Measurements from ENCODE around the gene GUSB.
A peak's percentile ranks its signal among the peaks of the same experiment; 100 is the strongest.
"Not testable (repeated sequence)": the region's sequence is repeated elsewhere in the genome, so short reads cannot be mapped to it uniquely, and the experiment has no call there.

The GUSB gene

GRCh38 chr7:65981965-65982792 is at the start of gene GUSB:
Gene GUSB, minus strand, starts transcription at chr7:65982213. Its CDS starts 30 bp downstream, at chr7:65982183.
- DNase-seq (ENCODE audit: low read depth) = peak; percentile 81

GRCh38 chr7:66028342-66028741 is 46.3 kb upstream of the GUSB start:
- DNase-seq (ENCODE audit: low read depth) = not testable (repeated sequence)

GRCh38 chr7:66016131-66016461 is 34.1 kb upstream of the GUSB start:
- DNase-seq (ENCODE audit: low read depth) = no peak

- no peak for DNase-seq (ENCODE audit: low read depth)
Measured at GRCh38 chr7:66015440-66016130, 33.6 kb upstream of the GUSB start.

- DNase-seq (ENCODE audit: low read depth) = no peak
Measured at GRCh38 chr7:66013938-66014337, 31.9 kb upstream of the GUSB start.

GRCh38 chr7:66007232-66007631 is 25.2 kb upstream of the GUSB start:
- no peak for DNase-seq (ENCODE audit: low read depth)

GRCh38 chr7:66005115-66005671 is 23.2 kb upstream of the GUSB start:
- DNase-seq (ENCODE audit: low read depth) = not testable (repeated sequence)

GRCh38 chr7:66000823-66001417 is 18.9 kb upstream of the GUSB start:
- not testable (repeated sequence) for DNase-seq (ENCODE audit: low read depth)

GRCh38 chr7:65994984-65995383 is 13.0 kb upstream of the GUSB start:
- not testable (repeated sequence) for DNase-seq (ENCODE audit: low read depth)

- DNase-seq (ENCODE audit: low read depth) = no peak
Measured at GRCh38 chr7:65992526-65992925, 10.5 kb upstream of the GUSB start.

- DNase-seq (ENCODE audit: low read depth) = not testable (repeated sequence)
Measured at GRCh38 chr7:65991829-65992228, 9.8 kb upstream of the GUSB start.

GRCh38 chr7:65989694-65990080 is 7.7 kb upstream of the GUSB start:
- no peak for DNase-seq (ENCODE audit: low read depth)

GRCh38 chr7:65988503-65988902 is 6.5 kb upstream of the GUSB start:
- DNase-seq (ENCODE audit: low read depth) = not testable (repeated sequence)

- no peak for DNase-seq (ENCODE audit: low read depth)
Measured at GRCh38 chr7:65988084-65988483, 6.1 kb upstream of the GUSB start.

GRCh38 chr7:65983965-65984658 is 2.1 kb upstream of the GUSB start:
- no peak for DNase-seq (ENCODE audit: low read depth)

- DNase-seq (ENCODE audit: low read depth) = no peak
Measured at GRCh38 chr7:65980478-65981250, 1.3 kb downstream of the GUSB start.

GRCh38 chr7:65979583-65980477 is 2.2 kb downstream of the GUSB start:
- DNase-seq (ENCODE audit: low read depth) = no peak

- no peak for DNase-seq (ENCODE audit: low read depth)
Measured at GRCh38 chr7:65978891-65979582, 3.0 kb downstream of the GUSB start.

GRCh38 chr7:65976659-65977196 is 5.3 kb downstream of the GUSB start:
- DNase-seq (ENCODE audit: low read depth) = no peak
